Stimulated activated CD8-positive, alpha-beta memory T cell treated with anti-CD3 and anti-CD28 coated beads, Interleukin-12 subunit alpha, Interleukin-12 subunit beta, amount 100 ng/mL, for 24 hours (primary cell): ENCODE results near the gene ATL2.
"Not testable (repeated sequence)": the region's sequence is repeated elsewhere in the genome, so short reads cannot be mapped to it uniquely, and the experiment has no call there.

Experiments
- DNase-seq: peaks from one replicate; pipeline ENCODE4 v3.0.0-alpha.2; 2020; ENCODE audit errors: extremely low read depth

Gene ATL2

DNA sequence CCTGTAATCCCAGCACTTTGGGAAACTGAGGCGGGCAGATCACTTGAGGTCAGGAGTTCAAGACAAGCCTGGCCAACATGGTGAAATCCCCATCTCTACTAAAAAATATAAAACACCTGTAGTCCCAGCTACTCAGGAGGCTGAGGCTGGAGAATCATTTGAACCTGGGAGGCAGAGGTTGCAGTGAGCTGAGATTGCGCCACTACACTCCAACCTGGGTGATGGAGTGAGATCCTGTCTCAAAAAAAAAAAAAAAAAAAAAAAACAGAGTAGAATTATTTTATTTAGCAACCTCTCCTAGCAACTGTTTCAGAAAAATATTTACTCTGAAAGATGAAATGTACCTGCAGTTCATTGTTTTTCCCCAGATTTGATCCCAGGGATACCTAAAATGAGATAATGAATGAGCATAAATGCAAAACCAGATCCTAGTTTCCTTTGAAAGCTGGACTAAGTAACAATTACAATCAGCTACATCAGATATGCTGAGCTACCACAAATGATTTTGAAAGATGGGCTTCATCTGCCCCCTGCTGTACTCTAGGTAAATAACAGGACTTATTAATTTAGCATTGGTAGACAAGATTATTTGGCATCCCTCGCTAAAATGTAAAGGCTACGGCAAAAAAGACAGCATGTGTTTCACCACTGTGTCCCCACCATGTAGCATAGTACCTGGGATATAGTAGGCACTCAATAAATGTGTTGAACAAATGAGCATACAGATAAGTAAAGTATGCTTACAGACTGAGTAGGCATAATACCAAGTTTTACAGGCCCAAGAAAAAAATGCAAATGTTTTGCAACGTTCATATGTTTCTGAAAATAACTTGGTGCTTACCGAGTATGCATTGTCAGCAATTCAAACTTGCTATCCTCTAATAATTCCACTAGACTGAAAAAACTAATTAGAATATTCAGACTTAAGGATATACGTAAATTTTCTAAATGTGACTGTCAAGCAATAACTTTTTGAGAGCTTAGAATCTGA, 102.5 kb downstream of the ATL2 start:
- DNase-seq: no peak

DNA sequence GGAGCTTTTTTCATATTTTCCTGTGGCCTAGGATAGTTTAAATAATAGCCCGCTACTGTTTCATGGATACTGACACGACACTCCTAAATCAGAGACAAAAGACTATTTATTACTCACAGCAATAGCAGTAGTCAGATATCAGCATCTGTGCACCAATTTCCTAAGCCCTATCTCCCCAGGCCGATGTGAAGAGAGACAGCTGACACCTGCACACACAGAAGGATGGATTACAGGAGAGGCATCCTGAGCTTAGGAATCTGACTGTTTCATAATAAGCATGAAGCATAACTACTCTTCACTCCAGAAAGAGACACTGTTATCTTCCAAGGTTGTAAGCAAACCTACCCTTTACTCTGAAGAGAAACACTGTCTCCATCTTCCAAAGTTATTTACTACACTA, 105.4 kb downstream of the ATL2 start:
- DNase-seq: no peak

DNA sequence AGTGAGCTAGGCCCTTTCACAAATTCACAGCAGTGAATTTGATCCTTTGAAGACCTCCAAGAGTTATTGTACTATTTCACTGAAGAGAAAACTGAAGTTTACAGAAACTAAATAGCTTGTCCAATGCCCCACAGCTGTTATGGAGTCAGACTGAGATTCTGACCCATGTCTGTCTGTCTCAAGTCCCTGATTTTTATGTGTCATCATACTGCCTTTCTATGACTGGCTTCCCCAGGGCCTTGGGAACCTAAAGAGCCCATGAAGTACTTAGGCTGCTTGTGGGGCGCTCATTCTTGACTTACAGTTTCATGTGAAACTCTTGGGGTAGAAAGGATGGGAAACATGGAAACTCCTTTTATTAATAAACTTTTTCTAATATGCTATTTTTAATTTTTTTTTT, 107.7 kb downstream of the ATL2 start:
- DNase-seq: no peak

DNA sequence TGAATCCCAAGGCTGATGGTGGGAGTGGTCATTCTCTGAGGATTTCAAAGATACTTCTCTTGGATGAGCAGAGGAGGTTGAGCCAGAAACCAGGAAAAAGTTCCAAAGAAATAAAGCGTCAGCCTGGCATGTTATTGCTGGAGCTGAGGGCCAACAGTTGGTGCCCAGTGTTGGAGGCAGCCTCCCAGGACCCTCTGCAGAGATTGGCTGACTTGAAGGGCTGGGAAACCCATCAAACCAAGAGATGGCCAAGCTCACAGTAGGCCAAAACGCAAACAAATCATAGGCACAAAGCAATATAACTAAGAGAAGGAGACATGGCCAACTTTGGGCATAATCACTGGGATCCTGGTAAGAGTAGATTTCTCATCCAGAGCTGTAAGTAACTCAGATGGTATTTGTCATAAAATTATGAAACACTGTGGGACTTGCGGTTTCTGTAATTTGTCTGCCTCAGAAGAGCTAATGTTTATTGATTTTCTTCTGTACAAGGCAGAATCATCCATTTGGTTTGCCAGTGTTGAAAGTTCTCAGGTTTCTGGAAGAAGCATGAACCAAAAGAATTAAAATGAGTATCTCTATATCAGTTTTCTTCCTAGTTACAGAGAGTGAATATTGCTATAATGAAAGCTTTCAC, 108.3 kb downstream of the ATL2 start:
- DNase-seq: no peak

DNA sequence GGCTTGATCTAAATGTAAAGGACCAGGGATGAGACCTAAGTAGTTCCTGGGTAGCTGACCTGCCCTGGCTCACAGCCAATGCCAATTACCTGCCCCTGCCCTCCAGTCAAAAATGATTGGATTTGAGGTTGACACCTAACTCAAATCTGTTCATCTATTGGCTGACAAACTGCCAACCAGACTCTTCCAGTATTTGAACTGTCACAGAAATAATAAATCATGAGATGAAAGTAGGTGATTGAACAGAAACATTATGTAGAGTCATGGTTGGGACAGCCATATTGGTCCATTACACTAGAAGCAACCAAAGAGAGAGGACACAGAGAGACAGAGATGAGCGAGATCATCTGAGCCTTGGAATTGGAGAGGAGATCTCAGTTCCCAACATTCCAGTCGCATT, 109.1 kb downstream of the ATL2 start:
- no peak for DNase-seq

DNA sequence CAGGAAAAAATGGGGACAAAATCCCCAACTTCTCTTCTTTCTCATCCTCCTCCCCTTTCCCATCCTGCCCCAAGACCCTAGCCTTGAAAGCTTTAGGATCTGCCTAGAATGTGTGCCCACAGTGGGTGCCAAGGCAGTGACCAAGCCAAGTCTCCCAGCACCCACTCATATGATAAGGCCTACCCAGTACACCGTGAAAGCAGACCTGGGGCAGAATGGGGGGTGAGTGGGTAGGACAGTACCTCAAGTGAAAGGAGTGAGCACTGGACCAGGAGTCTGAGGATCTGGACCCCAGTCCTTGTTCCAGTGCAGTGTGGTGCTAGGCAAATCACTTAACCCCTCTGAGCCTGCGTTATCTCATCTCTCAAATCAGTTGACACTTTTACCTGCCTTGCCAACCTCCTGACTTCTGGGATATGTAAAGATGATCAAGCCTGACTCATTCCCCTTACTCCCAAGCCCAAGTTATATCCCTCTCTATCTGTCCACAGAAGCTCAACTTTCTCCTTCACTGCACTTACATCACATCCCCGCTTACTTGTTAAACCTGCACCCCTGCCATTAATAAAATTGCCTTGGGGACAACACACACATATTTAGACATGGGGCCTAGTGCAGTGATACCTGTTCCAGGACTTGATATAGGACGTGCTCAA, 109.7 kb downstream of the ATL2 start:
- no peak for DNase-seq

DNA sequence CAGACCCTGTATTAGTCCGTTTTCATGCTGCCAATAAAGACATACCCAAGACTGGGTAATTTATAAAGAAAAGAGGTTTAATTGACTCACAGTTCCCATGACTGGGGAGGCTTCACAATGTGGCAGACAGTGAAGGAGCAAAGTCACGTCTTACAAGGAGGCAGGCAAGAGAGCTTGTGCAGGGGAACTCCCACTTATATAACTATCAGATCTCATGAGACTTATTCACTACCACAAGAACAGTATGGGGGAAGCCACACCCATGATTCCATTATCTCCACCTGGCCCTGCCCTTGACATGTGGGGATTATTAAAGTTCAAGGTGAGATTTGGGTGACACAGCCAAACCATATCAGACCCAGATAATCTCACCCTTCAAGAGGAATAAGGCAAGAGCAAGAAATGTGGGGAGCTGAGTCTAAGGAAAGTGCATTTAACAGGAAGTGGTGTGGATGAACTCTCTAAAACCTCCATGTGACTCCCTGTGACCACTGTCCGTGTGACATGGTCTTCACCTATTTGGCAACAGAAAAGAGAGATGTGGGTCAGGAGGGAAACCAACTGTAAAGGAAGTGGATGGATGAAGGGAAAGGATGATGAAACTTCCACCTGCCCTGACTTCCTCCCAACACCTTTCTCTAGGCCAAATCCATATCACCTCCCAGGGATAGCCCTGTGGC, 110.6 kb downstream of the ATL2 start:
- no peak for DNase-seq

DNA sequence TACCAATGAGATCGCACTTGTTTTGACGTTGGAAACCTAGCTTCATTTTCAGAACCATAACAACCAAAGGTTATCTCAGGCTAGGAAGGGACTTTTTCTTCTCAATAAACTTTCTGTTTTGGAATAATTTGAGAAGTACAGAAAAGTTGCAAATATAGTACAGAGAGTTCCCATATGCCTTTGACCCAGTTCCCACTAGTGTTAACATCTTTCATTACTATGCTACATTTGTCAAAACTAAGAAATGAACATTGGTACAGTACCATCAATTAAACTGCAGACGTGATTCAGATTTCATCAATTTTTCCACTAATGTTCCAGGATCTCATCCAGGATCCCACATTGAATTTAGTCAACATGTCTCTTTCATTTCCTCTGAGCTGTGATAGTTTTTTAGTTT, 111.6 kb downstream of the ATL2 start:
- no peak for DNase-seq

DNA sequence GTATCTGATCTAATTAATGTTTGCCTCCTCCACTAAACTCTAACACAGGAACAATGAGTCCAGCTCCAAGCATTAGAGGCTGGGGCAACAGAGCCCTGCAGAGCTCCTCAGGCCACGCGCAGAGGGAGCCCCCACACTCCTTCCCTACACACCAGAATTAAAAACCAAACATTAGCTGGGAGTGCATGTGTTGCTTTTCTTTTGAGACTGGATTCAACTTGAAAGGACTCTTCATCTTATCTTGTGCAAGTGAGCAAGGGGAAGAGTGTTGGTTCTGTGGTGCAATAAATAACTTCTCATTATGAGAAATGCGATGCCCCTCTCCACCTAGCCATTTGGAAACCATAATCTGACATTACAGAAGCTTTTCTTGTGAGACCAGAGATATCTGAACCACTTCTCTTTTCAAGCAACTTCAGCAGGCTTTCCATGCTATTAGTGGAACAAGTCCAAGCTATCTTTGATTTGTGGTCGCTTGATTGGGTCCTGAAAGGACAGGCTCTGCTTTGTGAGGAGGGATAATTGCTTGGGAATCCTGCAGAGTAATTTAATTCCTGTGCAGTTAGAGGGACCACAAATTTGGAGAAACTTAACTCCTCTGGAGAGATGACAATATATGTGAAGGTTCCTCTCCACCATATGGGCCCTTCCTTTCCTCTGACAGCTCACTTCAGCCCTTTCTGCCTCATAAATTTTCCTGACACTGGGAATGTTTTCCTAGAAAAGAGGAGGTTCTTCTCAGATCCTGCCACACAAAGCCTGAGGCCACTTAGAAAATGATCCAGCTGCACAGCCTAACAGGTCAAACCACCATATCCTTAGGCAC, 112.5 kb downstream of the ATL2 start:
- no peak for DNase-seq

DNA sequence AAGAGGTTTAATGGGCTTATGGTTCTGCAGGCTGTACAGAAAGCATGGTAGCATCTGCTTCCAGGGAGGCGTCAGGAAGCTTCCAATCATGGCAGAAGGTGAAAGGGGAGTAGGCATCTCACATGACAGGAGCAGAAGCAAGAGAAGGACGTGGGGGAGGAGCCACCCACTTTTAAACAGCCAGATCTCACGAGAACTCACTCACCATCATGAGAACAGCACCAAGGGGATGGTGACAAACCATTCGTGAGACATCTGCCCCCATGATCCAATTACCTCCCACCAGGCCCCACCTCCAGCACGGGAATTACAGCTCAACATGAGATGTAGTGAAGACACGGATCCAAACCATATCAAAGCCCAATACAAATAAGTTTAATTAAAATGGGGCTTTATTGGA, 113.8 kb downstream of the ATL2 start:
- DNase-seq: no peak

DNA sequence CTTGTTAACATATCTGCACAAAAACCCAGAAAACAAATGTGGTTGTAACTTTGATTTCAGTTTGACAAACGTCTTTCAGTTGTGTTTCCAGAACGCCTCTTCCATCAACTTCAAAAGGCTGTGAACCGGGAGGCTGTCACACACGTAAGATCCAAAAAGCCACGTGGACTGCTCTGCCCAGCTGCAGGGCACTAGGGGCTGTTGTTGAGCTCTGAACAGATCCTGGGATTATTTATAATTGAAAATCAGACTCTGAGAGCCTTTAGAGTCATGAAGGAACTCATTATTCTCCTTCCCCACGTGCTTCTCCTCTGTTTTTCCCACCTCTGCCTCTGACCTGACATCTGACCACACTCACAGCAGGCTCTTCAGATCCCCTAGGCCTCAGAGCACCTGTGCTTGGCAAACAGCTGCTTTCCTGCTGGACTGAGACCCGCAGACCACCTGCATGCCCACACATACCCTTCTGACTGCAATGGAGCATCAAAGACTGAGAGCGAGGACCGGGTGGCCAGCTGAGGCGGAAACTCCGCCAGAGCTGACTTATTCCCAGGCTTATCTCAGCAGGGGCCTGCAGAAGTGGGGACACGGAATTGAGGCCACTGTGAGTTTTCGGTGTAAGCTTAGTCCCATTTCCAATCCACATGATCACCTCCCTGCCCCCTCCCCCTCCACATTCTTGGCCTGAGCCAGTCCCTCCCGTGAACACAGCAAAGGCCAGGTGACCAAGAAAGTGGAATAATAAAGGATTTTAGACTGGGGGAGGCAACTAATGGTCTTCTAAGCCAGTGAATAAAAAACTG, 114.8 kb downstream of the ATL2 start:
- DNase-seq: no peak

DNA sequence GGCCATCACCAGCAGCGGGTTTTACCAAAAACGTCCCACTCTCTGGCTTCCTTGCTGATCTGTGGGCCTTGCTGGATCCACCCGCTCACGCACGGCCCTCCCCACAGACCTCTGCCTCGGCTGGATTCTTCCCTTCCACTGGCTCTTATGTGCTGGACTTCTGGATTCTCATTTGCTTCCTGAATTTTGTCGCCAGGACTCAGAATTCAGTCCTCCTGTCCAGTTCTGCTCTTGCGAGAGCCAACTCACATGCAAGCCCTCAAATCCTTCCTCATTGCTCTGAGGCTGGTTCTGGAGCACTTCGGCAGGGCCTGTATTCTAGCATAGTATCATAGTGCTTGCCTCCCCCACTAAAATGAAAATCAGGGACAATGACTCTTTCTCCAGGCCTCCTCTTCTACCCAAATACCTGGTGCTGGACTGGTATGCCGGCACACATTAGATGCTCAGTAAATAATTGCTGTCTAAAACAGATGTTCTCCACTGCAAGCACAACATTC, 115.5 kb downstream of the ATL2 start:
- DNase-seq: no peak

DNA sequence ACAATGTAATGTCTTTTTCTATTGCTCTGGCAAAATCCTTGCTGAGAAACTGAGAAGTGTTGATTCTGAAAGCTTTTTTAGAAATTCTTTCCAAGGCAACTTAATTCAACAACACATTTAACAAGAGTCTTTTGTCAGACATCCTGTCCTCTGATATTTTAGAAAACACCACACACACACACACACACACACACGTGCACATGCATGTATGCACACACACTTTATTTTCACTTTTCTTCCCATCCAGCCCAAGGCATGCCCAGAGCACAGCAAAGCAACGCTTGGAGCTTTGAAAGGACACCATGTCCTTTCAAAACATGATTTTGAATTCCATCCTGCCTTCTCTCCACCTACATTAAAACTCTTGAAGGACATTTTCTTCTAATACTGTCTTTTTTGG, 116.1 kb downstream of the ATL2 start:
- DNase-seq: no peak

DNA sequence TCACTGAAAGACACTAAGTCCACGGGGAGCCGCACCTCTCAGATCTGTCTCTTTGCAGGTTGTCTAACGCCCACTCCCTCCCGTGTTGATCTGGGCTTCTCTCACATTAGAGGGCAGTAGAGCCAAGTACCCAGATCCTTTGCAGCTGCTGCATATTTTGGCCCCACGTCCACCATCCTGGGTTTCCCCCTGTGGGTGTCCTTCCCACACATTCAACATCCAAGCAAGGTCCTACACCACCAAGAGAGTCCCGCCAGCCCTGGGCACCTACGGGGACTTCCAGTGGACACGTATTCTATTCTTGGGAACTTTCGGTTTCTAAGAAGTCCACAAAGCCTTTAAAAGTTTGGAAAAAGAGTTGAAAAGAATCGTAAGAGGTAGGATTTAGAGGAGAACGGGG, 116.6 kb downstream of the ATL2 start:
- DNase-seq: no peak

DNA sequence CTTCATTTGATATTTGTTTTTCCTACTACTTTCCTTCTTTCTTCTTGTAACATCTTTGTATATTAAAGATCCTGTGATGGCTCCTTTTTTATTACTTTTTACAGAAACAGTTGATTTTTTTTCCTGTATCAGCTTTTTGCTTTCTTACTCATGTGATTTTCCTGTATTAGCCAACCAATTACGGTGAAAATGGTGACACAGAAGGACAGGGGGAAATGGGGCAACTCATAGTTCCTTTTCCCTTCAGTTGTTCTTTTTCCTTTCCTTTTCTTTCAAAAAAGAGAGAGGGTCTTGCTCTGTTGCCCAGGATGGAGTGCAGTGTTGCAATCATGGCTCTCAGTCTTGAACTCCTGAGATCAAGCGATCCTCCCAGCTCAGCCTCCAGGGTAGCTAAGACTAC, 117.8 kb downstream of the ATL2 start:
- DNase-seq: no peak

DNA sequence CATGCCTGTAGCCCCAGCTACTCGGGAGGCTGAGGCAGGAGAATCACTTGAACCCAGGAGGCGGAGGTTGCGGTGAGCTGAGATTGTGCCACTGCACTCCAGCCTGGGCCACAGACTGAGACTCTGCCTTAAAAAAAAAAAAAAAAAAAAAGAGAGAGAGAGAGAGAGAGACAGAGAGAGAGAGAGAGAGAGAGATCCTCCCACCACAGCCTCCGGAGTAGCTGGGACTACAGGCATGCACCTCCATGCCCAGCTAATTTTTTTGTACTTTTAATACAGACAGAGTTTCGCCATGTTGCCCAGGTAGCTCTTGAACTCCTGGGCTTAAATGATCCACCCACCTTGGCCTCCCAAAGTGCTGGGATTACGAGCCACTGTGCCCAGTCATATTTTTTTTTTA, 119.4 kb downstream of the ATL2 start:
- not testable (repeated sequence) for DNase-seq

DNA sequence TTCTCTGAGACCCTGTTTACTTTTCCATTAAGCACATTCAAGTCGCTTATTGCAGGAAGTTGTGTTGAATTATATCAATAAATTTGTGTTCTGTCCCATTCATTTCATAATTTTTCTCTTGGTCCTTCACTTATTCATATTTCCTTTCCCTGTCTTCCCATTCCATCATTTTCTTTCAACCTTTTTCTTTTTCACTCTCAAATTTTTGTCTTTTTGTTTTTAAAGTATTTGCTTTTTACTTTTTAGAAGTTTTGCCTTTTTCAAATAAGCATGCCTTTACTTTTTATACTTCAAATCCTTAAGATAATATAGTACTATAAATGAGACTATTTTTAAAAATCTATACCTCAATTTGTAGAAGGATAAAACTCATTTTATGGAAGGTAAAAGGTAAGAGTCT, 120.5 kb downstream of the ATL2 start:
- DNase-seq: no peak

DNA sequence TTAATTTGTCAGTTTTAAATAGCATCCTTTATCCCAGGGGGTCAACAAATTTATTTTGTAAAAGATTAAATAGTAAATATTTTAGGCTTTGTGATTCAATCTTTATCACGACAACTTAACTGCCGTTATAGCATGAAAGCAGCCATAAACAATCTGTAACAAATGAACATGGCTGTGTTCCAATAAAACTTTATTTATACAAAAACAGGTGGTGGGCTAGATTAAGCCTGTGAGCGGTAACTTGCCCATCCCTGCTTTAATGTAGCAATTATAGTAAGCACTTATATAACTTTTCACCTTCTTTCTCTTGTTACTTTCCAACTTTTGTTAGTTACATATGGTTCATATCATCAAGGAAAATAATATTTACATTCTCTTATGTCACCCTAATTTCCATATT, 121.9 kb downstream of the ATL2 start:
- DNase-seq: no peak

DNA sequence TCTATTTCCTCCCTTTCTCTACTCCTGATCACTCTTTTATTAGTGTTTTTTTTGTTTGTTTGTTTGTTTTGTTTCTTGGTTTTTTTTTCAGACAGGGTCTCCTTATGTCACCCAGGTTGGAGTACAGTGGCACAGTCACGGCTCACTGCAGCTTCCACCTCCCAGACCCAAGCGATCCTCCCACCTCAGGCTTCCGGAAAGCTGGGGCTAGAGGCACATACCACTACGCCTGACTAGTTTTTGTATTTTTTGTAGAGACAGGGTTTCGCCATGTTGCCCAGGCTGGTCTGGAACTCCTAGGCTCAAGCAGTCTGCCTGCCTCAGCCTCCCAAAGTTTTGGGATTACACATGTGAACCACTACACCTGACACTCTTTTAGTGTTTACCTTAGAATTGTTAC, 122.3 kb downstream of the ATL2 start:
- DNase-seq: no peak

DNA sequence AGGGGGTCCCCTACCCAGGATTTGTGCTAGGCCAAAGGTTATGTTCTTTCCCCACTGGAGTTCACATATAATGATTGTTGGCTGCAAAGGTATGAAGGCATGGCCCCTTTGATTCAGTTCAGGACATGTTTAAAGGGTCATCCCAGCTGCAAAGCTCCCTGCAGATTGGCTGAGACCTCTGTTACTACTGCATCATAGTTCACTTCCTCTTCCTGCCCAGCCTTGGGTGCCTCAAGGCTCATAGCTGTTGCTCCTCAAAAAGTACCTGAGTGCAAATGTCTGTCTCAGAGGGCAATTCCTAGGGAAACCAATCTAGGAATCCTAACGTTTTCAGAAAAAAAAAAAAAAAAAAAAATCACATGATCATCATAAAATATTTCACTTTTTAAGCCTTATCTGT, 125.1 kb downstream of the ATL2 start:
- DNase-seq: no peak
